IgD-negative memory B cell (primary cell): ENCODE data around the gene GPX7. TPM values are rescaled to one million over a fixed set of nuclear protein-coding genes. Genes with fewer than 3 reads are reported as not detected.
"Not testable (repeated sequence)": the region's sequence is repeated elsewhere in the genome, so short reads cannot be mapped to it uniquely, and the experiment has no call there.

ENCODE experiments used
- H3K27ac Mint-ChIP-seq, 3 donors: one replicate each; pipeline ENCODE4 v1.8.0; 2020 to 2022; ENCODE audit warnings: mild to moderate bottlenecking in 3 of 3, mixed read lengths in 3 of 3, moderate library complexity in 1 of 3
- H3K27me3 Mint-ChIP-seq: one replicate; pipeline ENCODE4 v1.8.0; 2021; ENCODE audit warnings: mixed read lengths
- H3K36me3 Mint-ChIP-seq: one replicate; pipeline ENCODE4 v1.8.0; 2020; ENCODE audit warnings: mild to moderate bottlenecking, mixed read lengths
- H3K4me1 Mint-ChIP-seq, 3 donors: one replicate each; pipeline ENCODE4 v1.8.0; 2020 to 2022; ENCODE audit warnings: mixed read lengths in 3 of 3, mild to moderate bottlenecking in 1 of 3
- H3K4me3 Mint-ChIP-seq, 4 donors: one replicate each; pipeline ENCODE4 v1.8.0; 2020 to 2022; ENCODE audit warnings: mild to moderate bottlenecking in 4 of 4, mixed read lengths in 4 of 4, moderate library complexity in 3 of 4
- H3K9me3 Mint-ChIP-seq, 3 donors: one replicate each; pipeline ENCODE4 v1.8.0; 2020 to 2021; ENCODE audit warnings: mixed read lengths in 3 of 3, mild to moderate bottlenecking in 1 of 3
- polyA plus RNA-seq: library from polyadenylated mRNA; unstranded; fragments of 300-500 nt; fragmentation: Illumina TruSeq; gene quantifications from one replicate; pipeline ENCODE4 v1.2.3, GENCODE V29; 2021

GPX7 gene
- polyA plus RNA-seq, 1 donor from 2014 or later: 28.3 TPM

DNA sequence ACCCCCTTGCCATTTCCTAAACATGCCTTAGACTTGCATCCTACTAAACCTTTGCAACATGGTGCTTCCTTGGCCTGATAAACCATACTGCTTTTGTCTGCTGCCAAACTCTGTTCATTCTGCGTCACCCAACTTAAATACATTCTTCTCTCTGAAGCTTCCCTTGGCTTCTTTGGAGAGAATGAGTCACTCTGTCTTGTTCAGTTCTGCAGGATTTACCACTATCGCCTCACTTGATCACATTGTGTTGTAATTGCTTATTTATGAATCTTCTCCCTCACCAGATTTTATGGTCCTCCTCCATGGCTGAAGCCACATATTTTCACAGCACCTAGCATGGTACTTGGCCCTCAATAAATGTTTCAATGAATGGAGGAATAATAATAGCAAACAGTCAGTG is 27.6 kb upstream of the GPX7 start:
- no peak overlapping the region for H3K4me3 Mint-ChIP-seq
- peaks cover 6 to 17% (median 11%) of the 10 kb centered on the region in 3 donors for H3K4me1 Mint-ChIP-seq
- no peaks in the 10 kb centered on the region for H3K27me3 Mint-ChIP-seq
- peak overlapping the region in 1 of 3 donors; percentile 67 for H3K27ac Mint-ChIP-seq
- peaks cover 2% of the 10 kb centered on the region for H3K36me3 Mint-ChIP-seq
- no peaks in the 10 kb centered on the region for H3K9me3 Mint-ChIP-seq

GRCh38 chr1:52576074-52576473 is 26.1 kb upstream of the GPX7 start:
- Mint-ChIP-seq H3K9me3 (no peaks in the 10 kb centered on the region), H3K4me1 (peaks cover 4 to 11% (median 6%) of the 10 kb centered on the region in 3 donors), H3K27me3 (no peaks in the 10 kb centered on the region), H3K27ac (no peak overlapping the region), H3K36me3 (peaks cover 2% of the 10 kb centered on the region), H3K4me3 (no peak overlapping the region)

DNA sequence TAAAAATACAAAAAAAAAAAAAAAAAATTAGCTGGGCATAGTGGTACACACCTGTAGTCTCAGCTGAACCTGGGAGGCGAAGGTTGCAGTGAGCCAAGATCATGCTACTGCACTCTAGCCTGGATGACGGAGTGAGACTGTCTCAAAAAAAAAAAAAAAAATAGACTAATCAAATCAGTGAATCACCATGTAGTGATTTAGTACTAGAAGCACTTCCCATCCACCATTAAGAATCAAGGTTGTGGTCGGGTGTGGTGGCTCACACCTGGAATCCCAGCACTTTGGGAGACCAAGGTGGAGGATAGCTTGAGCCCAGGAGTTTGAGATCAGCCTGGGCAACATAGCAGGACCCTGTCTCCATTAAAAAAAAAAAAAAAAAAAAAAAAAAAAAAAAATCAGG is 24.1 kb upstream of the GPX7 start:
- H3K9me3 Mint-ChIP-seq, H3K27me3 Mint-ChIP-seq, H3K4me3 Mint-ChIP-seq, H3K36me3 Mint-ChIP-seq, H3K27ac Mint-ChIP-seq: not testable (repeated sequence)
- peaks cover 4 to 11% (median 5%) of the 10 kb centered on the region in 3 donors for H3K4me1 Mint-ChIP-seq

DNA sequence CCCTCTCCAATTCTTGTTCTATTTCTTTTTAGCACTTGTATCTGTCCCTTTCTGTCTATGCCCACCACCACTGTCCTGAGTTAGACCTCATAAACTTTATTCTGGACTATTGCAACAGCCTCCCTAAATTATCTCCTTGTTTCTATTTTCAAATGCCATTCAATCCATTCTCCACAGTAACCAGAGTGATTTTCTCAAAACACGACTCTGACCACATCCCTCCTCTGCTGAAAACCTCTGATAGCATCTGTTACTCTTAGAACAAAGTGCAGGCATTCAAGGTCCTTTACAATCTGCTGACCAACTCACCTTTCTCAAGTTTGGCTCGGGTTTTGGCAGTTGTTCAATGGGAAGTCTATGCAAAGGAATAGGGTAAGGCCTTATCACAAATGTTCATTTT is 22.8 kb upstream of the GPX7 start:
- no peaks in the 10 kb centered on the region for H3K9me3 Mint-ChIP-seq
- peaks cover 3 to 9% (median 5%) of the 10 kb centered on the region in 3 donors for H3K4me1 Mint-ChIP-seq
- H3K36me3 Mint-ChIP-seq: no peaks in the 10 kb centered on the region
- H3K4me3 Mint-ChIP-seq: no peak overlapping the region
- no peaks in the 10 kb centered on the region for H3K27me3 Mint-ChIP-seq
- H3K27ac Mint-ChIP-seq: no peak overlapping the region

DNA sequence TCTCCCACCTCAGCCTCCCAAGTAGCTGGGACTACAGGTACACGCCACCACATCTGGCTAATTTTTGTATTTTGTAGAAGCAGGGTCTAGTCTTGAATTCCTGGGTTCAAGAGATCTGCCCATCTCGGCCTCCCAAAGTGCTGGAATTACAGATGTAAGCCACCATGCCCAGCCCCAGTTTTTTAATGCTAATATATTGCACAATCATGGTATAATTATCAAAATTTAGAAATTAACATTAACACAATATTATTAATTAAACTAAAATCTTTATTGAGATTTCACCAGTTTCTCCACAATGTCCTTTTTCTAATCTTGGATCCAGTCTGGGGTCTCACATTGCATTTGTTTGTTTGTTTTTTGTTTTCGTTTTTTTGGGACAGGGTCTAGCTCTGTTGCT is 21.9 kb upstream of the GPX7 start:
- H3K9me3 Mint-ChIP-seq: no peaks in the 10 kb centered on the region
- no peak overlapping the region for H3K27ac Mint-ChIP-seq
- peak overlapping the region in 1 of 4 donors; percentile 58 for H3K4me3 Mint-ChIP-seq
- peaks cover under 1 to 5% (median 2%) of the 10 kb centered on the region in 3 donors for H3K4me1 Mint-ChIP-seq
- no peaks in the 10 kb centered on the region for H3K27me3 Mint-ChIP-seq
- H3K36me3 Mint-ChIP-seq: no peaks in the 10 kb centered on the region

- Mint-ChIP-seq H3K4me3 (no peak overlapping the region), H3K27me3 (no peaks in the 10 kb centered on the region), H3K9me3 (no peaks in the 10 kb centered on the region), H3K27ac (no peak overlapping the region), H3K36me3 (no peaks in the 10 kb centered on the region), H3K4me1 (peaks cover 0 to 5% (median 2%) of the 10 kb centered on the region in 3 donors)
Observed at GRCh38 chr1:52582116-52582696, 20.0 kb upstream of the GPX7 start.

DNA sequence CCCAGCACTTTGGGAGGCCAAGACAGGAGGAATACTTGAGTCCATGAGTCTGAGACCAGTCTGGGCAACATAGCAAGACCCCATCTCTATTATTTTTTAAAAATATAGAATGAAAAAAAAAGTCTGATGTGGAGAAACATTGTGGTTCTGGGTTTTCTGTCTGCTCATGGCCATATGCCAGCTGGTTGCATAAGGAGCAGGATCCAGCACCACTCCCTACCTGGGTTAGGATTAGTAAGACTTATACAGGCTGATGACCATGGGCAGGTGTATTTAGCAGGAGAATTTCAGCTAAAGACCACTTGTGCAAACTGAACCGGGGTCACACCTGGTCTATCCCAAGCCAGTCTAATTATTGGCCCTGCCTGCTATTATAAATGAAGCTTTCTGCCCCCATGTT is 16.7 kb upstream of the GPX7 start:
- H3K4me1 Mint-ChIP-seq: peaks cover 7 to 13% (median 10%) of the 10 kb centered on the region in 3 donors
- H3K4me3 Mint-ChIP-seq: no peak overlapping the region
- no peaks in the 10 kb centered on the region for H3K27me3 Mint-ChIP-seq
- no peaks in the 10 kb centered on the region for H3K9me3 Mint-ChIP-seq
- no peak overlapping the region for H3K27ac Mint-ChIP-seq
- H3K36me3 Mint-ChIP-seq: no peaks in the 10 kb centered on the region

DNA sequence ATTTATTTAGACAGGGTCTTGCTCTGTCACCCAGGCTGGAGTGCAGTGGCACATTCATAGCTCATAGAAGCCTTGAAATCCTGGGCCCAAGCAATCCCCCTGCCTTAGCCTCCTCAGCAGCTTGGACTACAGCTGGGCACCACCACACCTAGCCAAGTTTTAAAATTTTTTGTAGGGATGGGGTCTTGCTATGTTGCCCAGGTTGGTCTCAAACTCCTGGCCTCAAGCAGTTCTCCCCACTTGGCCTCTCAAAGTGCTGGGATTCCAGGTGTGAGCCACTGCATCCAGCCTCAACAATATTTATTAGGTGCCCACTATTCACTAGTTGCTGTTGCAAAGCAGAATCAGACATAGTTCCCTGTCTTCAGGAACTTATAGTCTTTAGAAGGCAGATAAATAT is 14.1 kb upstream of the GPX7 start:
- Mint-ChIP-seq H3K4me3 (no peak overlapping the region), H3K36me3 (no peaks in the 10 kb centered on the region), H3K27me3 (no peaks in the 10 kb centered on the region), H3K9me3 (no peaks in the 10 kb centered on the region), H3K4me1 (peaks cover 13 to 23% (median 20%) of the 10 kb centered on the region in 3 donors), H3K27ac (no peak overlapping the region)

DNA sequence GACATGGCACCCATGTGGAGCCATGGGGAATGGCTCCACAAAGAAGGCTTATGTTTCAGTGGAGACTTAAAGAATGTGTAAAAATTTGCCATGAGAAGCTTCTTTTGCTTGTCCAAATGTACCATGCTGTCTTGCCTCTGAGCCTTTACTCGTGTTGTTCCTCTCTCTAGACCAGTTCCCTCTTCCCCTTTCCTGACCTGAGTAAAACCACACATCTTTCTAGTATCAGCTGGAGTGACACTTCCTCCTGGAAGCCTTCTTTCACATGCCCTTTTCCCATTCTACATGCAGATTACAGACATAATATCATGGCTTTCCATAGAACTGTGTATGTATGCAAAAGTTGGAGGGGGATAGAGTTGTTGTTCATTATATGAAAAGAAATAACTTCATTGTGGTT is 13.6 kb upstream of the GPX7 start:
- H3K27ac Mint-ChIP-seq: no peak overlapping the region
- H3K27me3 Mint-ChIP-seq: no peaks in the 10 kb centered on the region
- no peak overlapping the region for H3K4me3 Mint-ChIP-seq
- no peaks in the 10 kb centered on the region for H3K9me3 Mint-ChIP-seq
- H3K4me1 Mint-ChIP-seq: peaks cover 13 to 27% (median 23%) of the 10 kb centered on the region in 3 donors
- H3K36me3 Mint-ChIP-seq: no peaks in the 10 kb centered on the region

DNA sequence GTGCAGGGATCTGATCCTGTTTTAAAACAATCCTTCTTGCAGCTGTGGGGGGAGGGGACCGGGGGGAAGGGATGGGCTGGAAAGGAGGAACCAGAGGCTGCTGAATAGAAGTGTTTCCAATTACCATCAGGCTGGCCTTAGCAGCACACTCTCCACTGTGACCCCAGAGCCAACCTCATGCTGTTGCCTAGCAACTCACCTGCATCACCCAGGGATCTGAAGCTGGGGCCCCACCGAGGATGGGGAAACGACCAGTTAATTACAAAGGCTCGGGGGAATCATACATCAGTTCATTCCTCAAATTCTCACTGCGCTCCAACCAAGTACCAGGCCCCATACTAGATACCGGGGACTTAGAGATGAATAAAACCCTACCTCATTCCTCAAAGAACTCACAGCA is 11.9 kb upstream of the GPX7 start:
- Mint-ChIP-seq H3K27ac (no peak overlapping the region), H3K4me3 (no peak overlapping the region), H3K9me3 (no peaks in the 10 kb centered on the region), H3K4me1 (peaks cover 13 to 41% (median 30%) of the 10 kb centered on the region in 3 donors), H3K36me3 (no peaks in the 10 kb centered on the region), H3K27me3 (no peaks in the 10 kb centered on the region)

- Mint-ChIP-seq H3K9me3 (no peaks in the 10 kb centered on the region), H3K27ac (peak overlapping the region; percentile 5 to 76 (median 71)), H3K36me3 (no peaks in the 10 kb centered on the region), H3K4me3 (peak overlapping the region in 2 of 4 donors; percentile 9 to 47), H3K27me3 (no peaks in the 10 kb centered on the region), H3K4me1 (peaks cover 13 to 43% (median 30%) of the 10 kb centered on the region in 3 donors)
Observed at GRCh38 chr1:52592637-52593323, 9.4 kb upstream of the GPX7 start.

GRCh38 chr1:52593495-52593894 is 8.7 kb upstream of the GPX7 start:
- Mint-ChIP-seq H3K36me3 (no peaks in the 10 kb centered on the region), H3K4me3 (no peak overlapping the region), H3K27ac (no peak overlapping the region), H3K9me3 (no peaks in the 10 kb centered on the region), H3K4me1 (peaks cover 13 to 41% (median 29%) of the 10 kb centered on the region in 3 donors), H3K27me3 (no peaks in the 10 kb centered on the region)

DNA sequence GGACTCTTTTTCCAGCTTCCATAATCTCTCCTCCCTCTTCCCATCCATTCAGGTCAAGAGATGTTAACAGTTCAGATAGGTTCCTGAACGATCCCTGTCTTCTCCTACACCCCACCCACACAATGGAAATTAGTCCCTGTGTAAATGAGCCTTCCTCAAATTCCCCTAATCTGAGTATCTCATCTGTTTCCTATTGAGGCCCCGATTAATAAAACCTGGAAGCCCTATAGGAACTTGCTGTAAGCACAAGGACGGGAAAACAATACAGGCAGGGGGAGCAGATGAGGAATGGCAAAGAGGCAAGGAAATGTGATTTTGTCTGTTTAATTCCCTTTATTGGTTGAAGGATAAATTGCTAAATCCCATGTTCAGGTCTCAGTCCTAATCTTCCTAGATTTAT is 7.1 kb upstream of the GPX7 start:
- H3K27me3 Mint-ChIP-seq: no peaks in the 10 kb centered on the region
- H3K4me1 Mint-ChIP-seq: peaks cover 11 to 32% (median 22%) of the 10 kb centered on the region in 3 donors
- no peaks in the 10 kb centered on the region for H3K9me3 Mint-ChIP-seq
- H3K4me3 Mint-ChIP-seq: no peak overlapping the region
- H3K27ac Mint-ChIP-seq: peak overlapping the region in 1 of 3 donors; percentile 56
- no peaks in the 10 kb centered on the region for H3K36me3 Mint-ChIP-seq

- H3K27me3 Mint-ChIP-seq: no peaks in the 10 kb centered on the region
- H3K27ac Mint-ChIP-seq: no peak overlapping the region
- peaks cover 11 to 26% (median 17%) of the 10 kb centered on the region in 3 donors for H3K4me1 Mint-ChIP-seq
- H3K9me3 Mint-ChIP-seq: no peaks in the 10 kb centered on the region
- peaks cover 3% of the 10 kb centered on the region for H3K36me3 Mint-ChIP-seq
- H3K4me3 Mint-ChIP-seq: peak overlapping the region in 1 of 4 donors; percentile 34
Observed at GRCh38 chr1:52597912-52598311, 4.3 kb upstream of the GPX7 start.

DNA sequence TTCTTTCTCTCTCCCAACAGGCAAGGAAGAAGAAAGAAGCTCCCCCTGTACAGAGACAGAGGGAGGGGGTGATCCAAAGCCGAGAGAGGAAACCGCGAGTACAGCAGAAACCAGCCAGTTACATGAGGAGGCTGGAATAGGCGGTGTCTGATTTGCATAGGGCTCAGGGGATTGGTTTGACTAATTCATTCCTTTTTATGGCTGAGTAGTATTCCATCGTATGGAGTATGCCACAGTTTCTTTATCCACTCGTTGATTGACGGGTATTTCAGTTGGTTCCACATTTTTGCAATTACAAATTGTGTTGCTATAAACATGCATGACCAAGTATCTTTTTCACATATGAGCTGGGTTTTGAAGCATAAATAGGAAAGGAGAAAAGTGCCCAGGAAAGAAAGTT is 3.4 kb upstream of the GPX7 start:
- peaks cover 6% of the 10 kb centered on the region for H3K36me3 Mint-ChIP-seq
- H3K27ac Mint-ChIP-seq: no peak overlapping the region
- H3K9me3 Mint-ChIP-seq: no peaks in the 10 kb centered on the region
- H3K4me1 Mint-ChIP-seq: peaks cover 17 to 23% (median 17%) of the 10 kb centered on the region in 3 donors
- H3K27me3 Mint-ChIP-seq: no peaks in the 10 kb centered on the region
- H3K4me3 Mint-ChIP-seq: peak overlapping the region in 1 of 4 donors; percentile 34

- no peak overlapping the region for H3K27ac Mint-ChIP-seq
- H3K4me1 Mint-ChIP-seq: peaks cover 21 to 24% (median 21%) of the 10 kb centered on the region in 3 donors
- H3K36me3 Mint-ChIP-seq: peaks cover 6% of the 10 kb centered on the region
- no peaks in the 10 kb centered on the region for H3K27me3 Mint-ChIP-seq
- H3K4me3 Mint-ChIP-seq: peak overlapping the region in 1 of 4 donors; percentile 34
- H3K9me3 Mint-ChIP-seq: no peaks in the 10 kb centered on the region
Observed at GRCh38 chr1:52599236-52599635, 2.9 kb upstream of the GPX7 start.
